Liver (tissue), 9 donors: ENCODE results near the gene PPFIBP1. TPM values are rescaled to one million over a fixed set of nuclear protein-coding genes. Genes with fewer than 3 reads are reported as not detected.

Experiments used
- DNase-seq: peaks from one replicate; pipeline ENCODE4 v3.0.0-alpha.2; 2017; ENCODE audit warnings: low spot score
- H3K27ac ChIP-seq, 2 donors: one replicate each; pipeline ENCODE4 v1.7.0; 2013; ENCODE audit warnings: inconsistent platforms in 2 of 2, low read length in 2 of 2, control low read depth in 1 of 2, low read depth in 1 of 2, mild to moderate bottlenecking in 1 of 2
- H3K27me3 ChIP-seq, 4 donors: one replicate each; pipeline versions ENCODE4 v1.6.1 to v1.7.0; 2013; ENCODE audit warnings: low read length in 3 of 4, inconsistent platforms in 1 of 4, mild to moderate bottlenecking in 1 of 4, moderate library complexity in 1 of 4; ENCODE audit not compliant: control insufficient read depth in 4 of 4, insufficient read depth in 4 of 4
- H3K36me3 ChIP-seq, 4 donors: one replicate each; pipeline versions ENCODE4 v1.6.1 to v1.7.0; 2013; ENCODE audit warnings: low read length in 3 of 4, mild to moderate bottlenecking in 3 of 4, low read depth in 1 of 4, moderate library complexity in 1 of 4; ENCODE audit not compliant: control insufficient read depth in 4 of 4, insufficient read depth in 3 of 4
- H3K4me1 ChIP-seq, 4 donors: one replicate each; pipeline versions ENCODE4 v1.6.1 to v1.7.0; 2013; ENCODE audit warnings: low read length in 3 of 4, mild to moderate bottlenecking in 3 of 4, moderate library complexity in 1 of 4; ENCODE audit not compliant: control insufficient read depth in 4 of 4, insufficient read depth in 4 of 4
- H3K4me3 ChIP-seq, 3 donors: one replicate each; pipeline versions ENCODE4 v1.6.1 to v1.7.0; 2013; ENCODE audit warnings: low read length in 3 of 3, control low read depth in 1 of 3, low read depth in 1 of 3, mild to moderate bottlenecking in 1 of 3
- H3K9ac ChIP-seq, 2 donors: one replicate each; pipeline ENCODE4 v1.7.0; 2013; ENCODE audit warnings: low read length in 2 of 2, mild to moderate bottlenecking in 2 of 2, moderate library complexity in 2 of 2, control low read depth in 1 of 2, low read depth in 1 of 2
- H3K9me3 ChIP-seq, 4 donors: one replicate each; pipeline versions ENCODE4 v1.6.1 to v1.7.0; 2013; ENCODE audit warnings: low read length in 3 of 4; ENCODE audit not compliant: control insufficient read depth in 4 of 4
- ATF3 ChIP-seq: IDR thresholded peaks from 2 replicates; pipeline ENCODE4 v1.6.1; 2016; ENCODE audit warnings: antibody characterized with exemption
- CTCF ChIP-seq: fragments of 150-350 bp; IDR thresholded peaks from 2 replicates; pipeline ENCODE4 v1.5.1; 2017; ENCODE audit warnings: improper control_type of control experiment, low read depth, low read length; ENCODE audit not compliant: missing input control
- EGR1 ChIP-seq, 2 donors: IDR thresholded peaks; 2 replicates each; pipeline ENCODE4 v1.6.1; 2016 to 2018; ENCODE audit warnings: antibody characterized with exemption in 2 of 2, low read depth in 2 of 2
- FOXA2 ChIP-seq: IDR thresholded peaks from 2 replicates; pipeline ENCODE4 v1.6.1; 2016; ENCODE audit warnings: antibody characterized with exemption
- GABPA ChIP-seq, 2 donors: IDR thresholded peaks in 1 of 2; conservative IDR thresholded peaks in 1 of 2; 2 replicates each; pipeline ENCODE4 v1.6.1; 2016; ENCODE audit warnings: antibody characterized with exemption in 2 of 2, mild to moderate bottlenecking in 1 of 2, moderate library complexity in 1 of 2
- HNF4A ChIP-seq, 2 donors: conservative IDR thresholded peaks; 2 replicates each; pipeline ENCODE4 v1.6.1; 2016; ENCODE audit warnings: antibody characterized with exemption in 2 of 2, mild to moderate bottlenecking in 2 of 2
- HNF4G ChIP-seq: IDR thresholded peaks from 2 replicates; pipeline ENCODE4 v1.6.1; 2016; ENCODE audit warnings: antibody characterized with exemption
- JUND ChIP-seq, 2 donors: IDR thresholded peaks; 2 replicates each; pipeline ENCODE4 v1.6.1; 2016; ENCODE audit warnings: antibody characterized with exemption in 2 of 2
- MAX ChIP-seq: IDR thresholded peaks from 2 replicates; pipeline ENCODE4 v1.6.1; 2016; ENCODE audit warnings: antibody characterized with exemption
- NR2F2 ChIP-seq: IDR thresholded peaks from 2 replicates; pipeline ENCODE4 v1.6.1; 2016; ENCODE audit warnings: antibody characterized with exemption
- RAD21 ChIP-seq, 2 donors: IDR thresholded peaks; 2 replicates each; pipeline ENCODE4 v1.6.1; 2016; ENCODE audit warnings: antibody characterized with exemption in 2 of 2, mild to moderate bottlenecking in 2 of 2
- REST ChIP-seq: IDR thresholded peaks from 2 replicates; pipeline ENCODE4 v1.6.1; 2016; ENCODE audit warnings: antibody characterized with exemption, mild to moderate bottlenecking
- RXRA ChIP-seq, 2 donors: IDR thresholded peaks; 2 replicates each; pipeline ENCODE4 v1.6.1; 2017 to 2018; ENCODE audit warnings: antibody characterized with exemption in 2 of 2, mild to moderate bottlenecking in 1 of 2
- SP1 ChIP-seq: IDR thresholded peaks from 2 replicates; pipeline ENCODE4 v1.6.1; 2018; ENCODE audit warnings: antibody characterized with exemption, mild to moderate bottlenecking
- TAF1 ChIP-seq: conservative IDR thresholded peaks from 2 replicates; pipeline ENCODE4 v1.6.1; 2016; ENCODE audit warnings: antibody characterized with exemption, mild to moderate bottlenecking
- YY1 ChIP-seq: IDR thresholded peaks from 2 replicates; pipeline ENCODE4 v1.6.1; 2016; ENCODE audit warnings: antibody characterized with exemption, mild to moderate bottlenecking
- ZBTB33 ChIP-seq: IDR thresholded peaks from 2 replicates; pipeline ENCODE4 v1.6.1; 2016; ENCODE audit warnings: antibody characterized with exemption
- WGBS: extraction: QIAGEN DNeasy Blood & Tissue Kit; methylation state at CpG from one replicate; pipeline ENCODE4 v1.1.7; 2013; 5-methylcytosine and 5-hydroxymethylcytosine counted together
- polyA plus RNA-seq, 2 donors: library from polyadenylated mRNA; stranded (reverse) in 1 of 2; unstranded in 1 of 2; fragments of 200-250 nt in 1 of 2; fragments of >200 nt in 1 of 2; fragmentation: Nextera tagmentation in 1 of 2; extraction: Ambion mirVana in 1 of 2; gene quantifications; one replicate each; pipeline versions ENCODE4 v1.2.1 to v1.2.3, GENCODE V29; 2013 to 2015
- total RNA-seq, 2 donors: library from RNA; depleted of rRNA; stranded (reverse); fragments of >200 nt; gene quantifications; one replicate each; pipeline ENCODE4 v1.2.3, GENCODE V29; 2014
- donor health status: healthy.
- donor health status: healthy.
- donor health status: healthy.
- donor health status: healthy.
- donor health status: healthy.

PPFIBP1 gene
- total and polyA plus RNA-seq, 4 donors, result 10.5 to 65.8 (median 17.4) TPM

GRCh38 chr12:27680619-27681018 is 156.6 kb downstream of the PPFIBP1 start:
- Histone ChIP-seq H3K4me3 (no peak overlapping the region), H3K27ac (no peak overlapping the region), H3K9ac (no peak overlapping the region), H3K4me1 (no peaks in the 10 kb centered on the region), H3K27me3 (no peaks in the 10 kb centered on the region), H3K9me3 (no peaks in the 10 kb centered on the region), H3K36me3 (peaks cover 8 to 57% (median 37%) of the 10 kb centered on the region in 4 donors)
- no peak for TF ChIP-seq NR2F2
- TF ChIP-seq RAD21 (IDR thresholded peaks at IDR 0.05), result no peak
- TF ChIP-seq SP1, result no peak
- no peak for TF ChIP-seq JUND (IDR thresholded peaks at IDR 0.05)
- no peak for TF ChIP-seq YY1
- no peak for TF ChIP-seq GABPA (IDR thresholded peaks at IDR 0.05 in 1 of 2, conservative IDR thresholded peaks at IDR 0.05 in 1 of 2)
- no peak for TF ChIP-seq RXRA (IDR thresholded peaks at IDR 0.05)
- TF ChIP-seq EGR1 (IDR thresholded peaks at IDR 0.05; ENCODE audit: low read depth in 2 of 2), result no peak
- no peak for TF ChIP-seq ZBTB33
- no peak for TF ChIP-seq MAX
- no peak for TF ChIP-seq FOXA2
- TF ChIP-seq ATF3, result no peak
- no peak for DNase-seq

GRCh38 chr12:27682534-27682933 is 158.5 kb downstream of the PPFIBP1 start:
- Histone ChIP-seq H3K9me3 (no peaks in the 10 kb centered on the region), H3K27ac (no peak overlapping the region), H3K36me3 (peaks cover 6 to 51% (median 35%) of the 10 kb centered on the region in 4 donors), H3K4me1 (no peaks in the 10 kb centered on the region), H3K9ac (no peak overlapping the region), H3K4me3 (no peak overlapping the region), H3K27me3 (no peaks in the 10 kb centered on the region)
- no peak for DNase-seq
- 97% methylated on average over 2 of the region's 2 CpGs for WGBS
- TF ChIP-seq FOXA2, result no peak
- TF ChIP-seq REST, result no peak
- TF ChIP-seq HNF4G, result no peak
- TF ChIP-seq ATF3, result no peak
- no peak for TF ChIP-seq EGR1 (IDR thresholded peaks at IDR 0.05; ENCODE audit: low read depth in 2 of 2)
- no peak for TF ChIP-seq SP1
- no peak for TF ChIP-seq TAF1
- no peak for TF ChIP-seq YY1
- no peak for TF ChIP-seq HNF4A (conservative IDR thresholded peaks at IDR 0.05)
- TF ChIP-seq CTCF, result no peak
- TF ChIP-seq RAD21 (IDR thresholded peaks at IDR 0.05), result no peak
- no peak for TF ChIP-seq ZBTB33
- TF ChIP-seq MAX, result no peak
